GM13977 (cell line): Measurements from ENCODE around the gene RTN4RL1.

Source experiments
- DNase-seq: peaks from one replicate; pipeline ENCODE4 v3.0.0; 2012; ENCODE audit warnings: low spot score
- CTCF ChIP-seq: IDR thresholded peaks from 2 replicates; pipeline ENCODE4 v1.5.1; 2012; ENCODE audit warnings: mild to moderate bottlenecking, control low read depth; ENCODE audit not compliant: insufficient read depth; ENCODE audit errors: extremely low read depth, missing control alignments
- in situ Hi-C: fragments of 300-500 bp; cut with MboI; formaldehyde crosslinking; loops from one replicate; pipeline ENCODE4 v1.12.0; 2022; ENCODE audit warnings: low sequenced_read_pairs, low pct_unique_long_range_greater_than_20kb, mixed read lengths, inconsistent platforms; ENCODE audit not compliant: unreplicated experiment

The RTN4RL1 gene

GRCh38 chr17:1956134-1956533 lies 69.0 kb downstream of the RTN4RL1 start:
- DNase-seq, result no peak
- in situ Hi-C loops, result no loop called here
- TF ChIP-seq CTCF, result no peak

GRCh38 chr17:1953831-1954230 lies 71.3 kb downstream of the RTN4RL1 start:
- in situ Hi-C loops, result no loop called here
- DNase-seq, result no peak

GRCh38 chr17:1951920-1952319 lies 73.2 kb downstream of the RTN4RL1 start:
- no peak for TF ChIP-seq CTCF
- in situ Hi-C loops, result no loop called here
- DNase-seq, result no peak

More at GRCh38 chr17:1953831-1954230, 71.3 kb downstream of the RTN4RL1 start:
- no peak for TF ChIP-seq CTCF

- in situ Hi-C loops, result no loop called here
- no peak for TF ChIP-seq CTCF
- DNase-seq, result no peak
Observed at GRCh38 chr17:1949754-1950153, 75.4 kb downstream of the RTN4RL1 start.

GRCh38 chr17:1948517-1948825 lies 76.7 kb downstream of the RTN4RL1 start:
- no peak for DNase-seq
- in situ Hi-C loops, result no loop called here
- TF ChIP-seq CTCF, result no peak

GRCh38 chr17:1947743-1948516 lies 77.2 kb downstream of the RTN4RL1 start:
- no peak for DNase-seq
- no peak for TF ChIP-seq CTCF
- in situ Hi-C loops, result no loop called here
